HuH-7 (cell line): ENCODE results near the gene RNF214.
"Not testable (repeated sequence)": the region's sequence is repeated elsewhere in the genome, so short reads cannot be mapped to it uniquely, and the experiment has no call there.

Experiments used
- DNase-seq: peaks from one replicate; pipeline ENCODE4 v3.0.0; 2011; ENCODE audit warnings: low spot score

The RNF214 gene

GRCh38 chr11:117232092-117232878 lies at the start of gene RNF214:
Gene RNF214 (plus strand): TSS chr11:117232671. CDS start chr11:117234273, 1,602 bp downstream.
- DNase-seq = peak; percentile 88

GRCh38 chr11:117183178-117183577 lies 49.3 kb upstream of the RNF214 start:
- DNase-seq = not testable (repeated sequence)

GRCh38 chr11:117183724-117184349 lies 48.6 kb upstream of the RNF214 start:
- peak; percentile 4 for DNase-seq

GRCh38 chr11:117185736-117186430 lies 46.6 kb upstream of the RNF214 start:
- DNase-seq = no peak

- no peak for DNase-seq
These were observed 46.1 kb upstream of the RNF214 start for GRCh38 chr11:117186431-117186761.

- DNase-seq = no peak
These were observed 45.5 kb upstream of the RNF214 start for GRCh38 chr11:117187007-117187406.

GRCh38 chr11:117187428-117187798 lies 45.1 kb upstream of the RNF214 start:
- no peak for DNase-seq

- no peak for DNase-seq
These were observed 44.5 kb upstream of the RNF214 start for GRCh38 chr11:117187799-117188481.

- no peak for DNase-seq
These were observed 43.8 kb upstream of the RNF214 start for GRCh38 chr11:117188620-117189081.

GRCh38 chr11:117189191-117189940 lies 43.1 kb upstream of the RNF214 start:
- no peak for DNase-seq

GRCh38 chr11:117189941-117190544 lies 42.4 kb upstream of the RNF214 start:
- DNase-seq = no peak

- no peak for DNase-seq
These were observed 40.6 kb upstream of the RNF214 start for GRCh38 chr11:117191680-117192400.

GRCh38 chr11:117192401-117192875 lies 40.0 kb upstream of the RNF214 start:
- DNase-seq = no peak

GRCh38 chr11:117193130-117194020 lies 39.1 kb upstream of the RNF214 start:
- DNase-seq = no peak

- no peak for DNase-seq
These were observed 38.2 kb upstream of the RNF214 start for GRCh38 chr11:117194267-117194666.

- DNase-seq = no peak
These were observed 37.2 kb upstream of the RNF214 start for GRCh38 chr11:117195258-117195657.

GRCh38 chr11:117195761-117196160 lies 36.7 kb upstream of the RNF214 start:
- DNase-seq = no peak

- no peak for DNase-seq
These were observed 35.5 kb upstream of the RNF214 start for GRCh38 chr11:117197006-117197405.
